RWPE2 (cell line): Measurements from ENCODE around the gene THSD8.
A peak's percentile ranks its signal among the peaks of the same experiment; 100 is the strongest.

Experiments
- ATAC-seq: fragments of 200-7000 bp; cut with Tn5 transposase; 3 replicates; pipeline ENCODE4 v1.9.1; 2021; ENCODE audit warnings: low read depth
- DNase-seq: peaks from one replicate; pipeline ENCODE4 v3.0.0-alpha.2; 2020; ENCODE audit warnings: low spot score
- H3K27ac ChIP-seq: fragments of 450-650 bp; 2 replicates; pipeline ENCODE4 v1.5.1; 2017; ENCODE audit warnings: mild to moderate bottlenecking; ENCODE audit not compliant: poor library complexity, severe bottlenecking
- H3K27me3 ChIP-seq: fragments of 250-450 bp; sonication (Bioruptor Pico); 2 replicates; pipeline ENCODE4 v1.5.1; 2021; ENCODE audit warnings: mild to moderate bottlenecking, moderate library complexity; ENCODE audit not compliant: insufficient read depth, poor library complexity, severe bottlenecking
- H3K36me3 ChIP-seq: fragments of 250-450 bp; sonication (Bioruptor Pico); 2 replicates; pipeline ENCODE4 v1.5.1; 2020; ENCODE audit warnings: low read depth, mild to moderate bottlenecking, moderate library complexity
- H3K4me1 ChIP-seq: fragments of 250-450 bp; sonication (Bioruptor Pico); 2 replicates; pipeline ENCODE4 v1.5.1; 2021; ENCODE audit warnings: mild to moderate bottlenecking, moderate library complexity; ENCODE audit not compliant: insufficient read depth, poor library complexity, severe bottlenecking
- H3K4me3 ChIP-seq: fragments of 250-450 bp; sonication (Bioruptor Pico); 2 replicates; pipeline ENCODE4 v1.5.1; 2021; ENCODE audit warnings: mild to moderate bottlenecking, moderate library complexity; ENCODE audit not compliant: severe bottlenecking
- H3K9me3 ChIP-seq: fragments of 250-450 bp; sonication (Bioruptor Pico); 2 replicates; pipeline ENCODE4 v1.5.1; 2021; ENCODE audit warnings: mild to moderate bottlenecking, moderate library complexity; ENCODE audit not compliant: severe bottlenecking
- TF ChIP-seq, protein P1 (sequence below): fragments of 450-650 bp; IDR thresholded peaks from one replicate; pipeline ENCODE4 v1.5.1; 2017; ENCODE audit warnings: mild to moderate bottlenecking, moderate library complexity; ENCODE audit not compliant: poor library complexity, severe bottlenecking

Gene THSD8

DNA sequence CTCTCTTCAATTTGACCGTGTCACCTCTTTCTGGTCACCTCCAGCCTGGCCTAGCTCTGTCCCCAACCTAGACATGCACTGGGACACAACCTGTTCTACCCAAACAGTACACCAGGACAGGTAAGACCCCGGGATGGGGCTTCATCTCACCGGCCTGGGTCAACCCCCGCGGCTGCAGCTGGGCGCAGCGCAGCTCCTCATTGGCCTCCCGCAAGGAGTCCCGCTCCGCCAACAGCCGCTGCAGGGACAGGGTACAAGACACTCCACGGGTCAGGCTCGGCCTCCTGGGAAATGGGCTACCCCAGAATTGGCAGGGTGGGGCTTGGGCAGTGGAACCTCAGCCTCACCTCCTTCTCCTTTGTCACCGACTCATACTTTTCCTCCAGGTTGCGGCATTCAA is 34.2 kb upstream of the THSD8 start:
- peaks cover 54% of the 10 kb centered on the region for H3K36me3 ChIP-seq
- H3K4me3 ChIP-seq, result no peak overlapping the region
- no peak for ATAC-seq
- no peak overlapping the region for H3K27ac ChIP-seq
- H3K9me3 ChIP-seq, result no peaks in the 10 kb centered on the region
- H3K4me1 ChIP-seq, result no peaks in the 10 kb centered on the region
- no peak for DNase-seq
- no peaks in the 10 kb centered on the region for H3K27me3 ChIP-seq
- TF ChIP-seq, protein P1, sequence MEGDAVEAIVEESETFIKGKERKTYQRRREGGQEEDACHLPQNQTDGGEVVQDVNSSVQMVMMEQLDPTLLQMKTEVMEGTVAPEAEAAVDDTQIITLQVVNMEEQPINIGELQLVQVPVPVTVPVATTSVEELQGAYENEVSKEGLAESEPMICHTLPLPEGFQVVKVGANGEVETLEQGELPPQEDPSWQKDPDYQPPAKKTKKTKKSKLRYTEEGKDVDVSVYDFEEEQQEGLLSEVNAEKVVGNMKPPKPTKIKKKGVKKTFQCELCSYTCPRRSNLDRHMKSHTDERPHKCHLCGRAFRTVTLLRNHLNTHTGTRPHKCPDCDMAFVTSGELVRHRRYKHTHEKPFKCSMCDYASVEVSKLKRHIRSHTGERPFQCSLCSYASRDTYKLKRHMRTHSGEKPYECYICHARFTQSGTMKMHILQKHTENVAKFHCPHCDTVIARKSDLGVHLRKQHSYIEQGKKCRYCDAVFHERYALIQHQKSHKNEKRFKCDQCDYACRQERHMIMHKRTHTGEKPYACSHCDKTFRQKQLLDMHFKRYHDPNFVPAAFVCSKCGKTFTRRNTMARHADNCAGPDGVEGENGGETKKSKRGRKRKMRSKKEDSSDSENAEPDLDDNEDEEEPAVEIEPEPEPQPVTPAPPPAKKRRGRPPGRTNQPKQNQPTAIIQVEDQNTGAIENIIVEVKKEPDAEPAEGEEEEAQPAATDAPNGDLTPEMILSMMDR, result no peak

DNA sequence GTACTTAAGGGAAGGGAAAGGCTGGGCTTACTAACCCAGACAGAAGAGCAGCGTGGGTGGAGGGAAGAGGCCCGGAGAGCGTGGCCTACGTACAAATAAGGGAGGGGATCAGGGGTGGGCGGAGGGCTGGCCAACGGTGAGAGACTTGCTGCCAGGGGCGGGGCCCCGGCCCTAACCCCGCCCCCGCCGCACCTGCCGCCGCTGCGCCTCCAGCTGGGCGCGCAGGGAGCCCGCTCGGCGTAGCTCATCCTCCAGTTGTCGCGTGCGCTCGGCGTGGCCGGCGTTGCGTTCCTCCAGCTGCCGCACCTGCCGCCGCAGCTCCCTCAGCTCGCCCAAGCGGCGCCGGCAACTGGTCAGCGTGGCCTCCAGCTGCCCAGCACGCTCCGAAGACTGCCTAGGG is 32.2 kb upstream of the THSD8 start:
- DNase-seq, result no peak
- no peaks in the 10 kb centered on the region for H3K9me3 ChIP-seq
- H3K4me1 ChIP-seq, result no peaks in the 10 kb centered on the region
- H3K4me3 ChIP-seq, result no peak overlapping the region
- peaks cover 45% of the 10 kb centered on the region for H3K36me3 ChIP-seq
- H3K27ac ChIP-seq, result no peak overlapping the region
- no peaks in the 10 kb centered on the region for H3K27me3 ChIP-seq
- TF ChIP-seq, protein P1, result no peak
- no peak for ATAC-seq

DNA sequence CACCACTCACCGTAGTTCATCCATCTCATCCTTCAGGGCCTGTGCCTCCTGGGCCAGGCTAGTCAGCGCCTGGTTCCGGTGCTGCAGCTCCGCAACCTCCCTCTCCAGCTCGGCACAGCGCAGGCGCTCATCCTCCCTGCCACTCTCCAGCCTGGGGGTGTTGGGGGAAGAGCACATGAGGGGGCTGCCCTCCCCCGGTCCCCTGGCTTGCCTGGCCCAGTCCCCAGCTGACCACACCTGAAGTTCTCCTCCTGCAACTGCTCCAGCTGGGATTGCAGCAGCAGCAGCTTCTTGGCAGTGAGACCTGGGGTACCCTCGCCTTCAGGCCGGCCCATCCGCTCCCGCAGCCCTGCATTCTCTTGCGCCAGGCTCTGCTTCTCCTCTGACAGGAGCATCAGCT is 30.9 kb upstream of the THSD8 start:
- DNase-seq, result no peak
- Histone ChIP-seq H3K27ac (no peak overlapping the region), H3K9me3 (no peaks in the 10 kb centered on the region), H3K4me1 (no peaks in the 10 kb centered on the region), H3K4me3 (no peak overlapping the region), H3K27me3 (no peaks in the 10 kb centered on the region), H3K36me3 (peaks cover 36% of the 10 kb centered on the region)
- ATAC-seq, result no peak
- TF ChIP-seq, protein P1, result no peak

DNA sequence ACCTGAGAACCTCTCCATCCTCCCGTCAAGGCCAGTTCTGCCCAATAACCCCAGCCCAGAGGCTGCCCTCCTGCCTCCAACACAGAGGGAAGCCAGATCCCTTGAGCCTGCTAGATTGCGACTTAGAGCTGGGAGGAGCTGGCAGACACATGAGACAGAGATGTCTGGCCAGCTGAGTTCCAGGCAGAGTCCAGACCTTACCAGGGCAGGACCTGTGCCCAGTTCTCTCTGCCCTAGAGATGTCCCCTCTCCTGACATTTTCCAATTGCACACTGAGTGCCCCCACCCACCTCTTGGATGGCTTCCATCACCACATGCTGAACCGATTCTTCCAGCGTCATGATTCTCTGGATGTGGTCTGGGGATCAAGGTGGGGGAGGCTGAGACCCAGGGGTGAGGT is 29.5 kb upstream of the THSD8 start:
- H3K27ac ChIP-seq, result no peak overlapping the region
- ATAC-seq, result no peak

DNA sequence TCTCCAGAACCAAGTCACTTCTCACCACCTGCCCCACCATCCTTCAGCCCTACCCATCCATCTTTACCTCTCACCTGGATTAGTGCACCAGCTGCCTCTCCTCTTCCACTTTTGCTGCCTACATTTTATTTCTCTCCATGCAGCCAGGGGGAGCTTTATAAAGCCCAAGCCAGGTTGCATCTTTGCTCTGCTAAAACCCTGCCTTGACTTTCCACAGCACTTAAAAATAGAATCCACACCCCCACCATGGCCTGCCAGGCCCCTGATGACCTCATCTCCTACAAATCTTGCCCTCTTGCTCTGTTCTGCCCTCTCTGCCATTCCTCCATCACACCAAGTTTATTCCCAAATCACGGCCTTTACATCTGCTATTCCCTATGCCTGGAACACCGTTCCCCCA is 28.3 kb upstream of the THSD8 start:
- DNase-seq, result no peak
- H3K27ac ChIP-seq, result no peak overlapping the region
- TF ChIP-seq, protein P1, result peak; percentile 43
- H3K36me3 ChIP-seq, result peaks cover 26% of the 10 kb centered on the region
- H3K4me1 ChIP-seq, result no peaks in the 10 kb centered on the region
- H3K9me3 ChIP-seq, result no peaks in the 10 kb centered on the region
- H3K27me3 ChIP-seq, result no peaks in the 10 kb centered on the region
- no peak for ATAC-seq
- H3K4me3 ChIP-seq, result no peak overlapping the region

More for the DNA sequence above, 29.5 kb upstream of the THSD8 start:
- TF ChIP-seq, protein P1, result no peak
- Histone ChIP-seq H3K27me3 (no peaks in the 10 kb centered on the region), H3K4me1 (no peaks in the 10 kb centered on the region), H3K4me3 (no peak overlapping the region), H3K36me3 (peaks cover 36% of the 10 kb centered on the region), H3K9me3 (no peaks in the 10 kb centered on the region)
- DNase-seq, result no peak
